Stimulated activated CD8-positive, alpha-beta memory T cell treated with anti-CD3 and anti-CD28 coated beads, Interleukin-4, amount 100 ng/mL, for 24 hours (primary cell): ENCODE measurements around the gene WDR53.
"Not testable (repeated sequence)": the region's sequence is repeated elsewhere in the genome, so short reads cannot be mapped to it uniquely, and the experiment has no call there.

Experiments
- DNase-seq: peaks from one replicate; pipeline ENCODE4 v3.0.0-alpha.2; 2020; ENCODE audit warnings: low read depth

WDR53 gene

DNA sequence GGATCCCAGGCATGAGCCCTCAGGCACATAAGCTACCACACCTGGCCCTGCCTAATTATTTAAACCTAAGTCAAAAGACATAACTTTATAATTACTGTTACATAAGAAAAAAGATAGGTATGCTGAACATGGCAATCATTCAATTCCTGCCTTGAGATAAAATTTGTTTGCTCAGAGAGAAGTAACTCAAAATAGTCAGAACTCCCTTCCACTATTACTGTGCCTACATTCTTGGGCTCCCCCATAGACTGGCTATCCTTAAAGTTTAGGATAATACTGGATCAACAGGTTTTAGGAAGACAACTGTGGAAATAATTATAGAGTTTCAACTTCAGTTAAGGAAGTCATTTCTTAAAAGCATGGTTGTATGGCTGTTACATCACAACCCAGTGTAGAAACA is 9.9 kb downstream of the WDR53 start:
- no peak for DNase-seq

DNA sequence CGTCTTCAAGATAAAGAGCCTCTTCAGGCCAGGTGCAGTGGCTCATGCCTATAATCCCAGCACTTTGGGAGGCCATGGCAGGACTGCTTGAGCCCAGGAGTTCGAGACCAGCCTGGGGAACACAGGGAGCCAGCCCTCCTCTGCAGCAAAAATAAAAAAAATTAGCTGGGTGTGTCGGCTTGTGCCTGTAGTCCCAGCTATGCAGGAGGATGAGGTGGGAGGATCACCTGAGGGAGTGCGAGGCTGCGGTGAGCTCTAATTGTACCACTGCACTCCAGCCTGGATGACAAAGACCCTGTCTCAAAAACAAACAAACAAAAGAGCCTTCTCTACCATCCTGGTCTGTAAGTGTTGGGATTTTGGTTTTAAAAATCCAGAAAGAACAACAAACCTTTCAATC is 11.1 kb downstream of the WDR53 start:
- DNase-seq: no peak

DNA sequence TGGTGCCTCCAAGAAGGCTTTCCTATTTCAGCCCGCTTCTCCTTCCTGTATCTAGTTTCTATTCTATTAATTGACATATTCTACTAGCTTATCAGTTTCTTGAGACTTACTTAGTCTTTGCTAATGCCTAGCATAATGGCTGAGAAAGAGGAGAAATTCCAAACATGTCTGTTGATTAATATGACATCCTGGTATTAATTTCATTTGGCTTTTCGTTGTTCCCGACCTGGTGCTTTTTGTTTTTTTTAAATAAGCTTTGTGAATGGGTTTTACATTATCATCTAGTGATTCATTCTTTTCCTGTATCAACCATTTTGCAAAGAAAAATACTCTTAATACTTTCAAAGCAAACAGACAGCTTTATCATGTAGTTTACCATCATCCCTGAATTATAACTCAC is 13.1 kb downstream of the WDR53 start:
- DNase-seq: no peak

- no peak for DNase-seq
Observed at GRCh38 chr3:196554205-196554604, 14.1 kb downstream of the WDR53 start.

DNA sequence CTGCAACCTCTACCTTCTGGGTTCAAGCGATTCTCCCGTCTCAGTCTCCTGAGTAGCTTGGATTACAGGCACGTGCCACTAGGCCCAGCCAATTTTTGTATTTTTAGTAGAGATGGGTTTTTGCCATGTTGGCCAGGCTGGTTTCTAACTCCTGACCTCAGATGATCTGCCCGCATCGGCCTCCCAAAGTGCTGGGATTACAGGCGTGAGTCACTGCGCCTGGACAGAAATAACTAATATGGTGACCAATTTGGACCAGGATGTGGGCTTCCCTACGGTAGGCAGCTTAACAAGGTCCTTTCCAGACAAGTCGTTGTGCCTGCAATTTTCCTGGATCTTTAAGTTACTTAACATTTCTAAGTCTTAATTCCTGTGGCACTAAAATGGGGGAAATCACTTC is 14.8 kb downstream of the WDR53 start:
- no peak for DNase-seq

GRCh38 chr3:196552253-196552652 is 16.1 kb downstream of the WDR53 start:
- DNase-seq: no peak

- not testable (repeated sequence) for DNase-seq
Observed at GRCh38 chr3:196550172-196550571, 18.2 kb downstream of the WDR53 start.

- not testable (repeated sequence) for DNase-seq
Observed at GRCh38 chr3:196549312-196549711, 19.0 kb downstream of the WDR53 start.

DNA sequence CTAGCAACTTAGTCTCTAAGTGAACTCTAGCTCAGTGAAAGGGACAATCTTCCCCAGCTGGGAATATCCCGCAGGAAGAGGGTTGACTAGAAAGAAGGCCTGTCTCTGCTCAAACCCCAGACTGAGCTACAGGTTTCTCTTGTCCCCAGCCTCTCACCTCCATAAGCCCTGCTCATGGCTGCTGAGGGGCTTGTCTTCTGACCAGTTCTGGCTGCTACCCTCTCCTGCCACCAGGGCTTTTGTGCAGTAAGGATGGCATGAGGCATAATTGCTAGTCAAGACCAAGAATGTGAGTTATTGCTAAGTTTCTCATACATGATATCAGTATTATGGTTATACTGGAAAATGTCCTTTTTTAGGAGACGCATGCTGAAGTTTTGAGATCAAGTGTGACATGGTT is 21.3 kb downstream of the WDR53 start:
- DNase-seq: no peak

DNA sequence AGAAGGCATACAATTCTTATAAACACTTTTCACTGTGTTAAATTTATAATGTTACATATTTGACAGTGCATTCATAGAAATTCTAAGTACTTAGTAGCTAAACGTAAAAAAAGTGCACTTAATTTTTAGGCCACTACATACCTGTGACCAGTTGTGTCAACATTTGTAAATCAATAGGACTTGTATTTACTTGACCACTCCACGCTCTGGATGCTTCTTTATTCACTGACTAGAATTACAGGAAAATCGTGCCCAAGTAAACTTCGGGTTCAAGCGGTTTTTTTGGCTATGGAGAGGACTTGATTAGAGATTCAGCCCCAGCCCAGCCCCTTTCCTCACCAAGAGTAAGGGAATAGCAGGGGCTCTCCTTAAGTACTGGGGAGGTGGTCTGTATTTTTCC is 21.8 kb downstream of the WDR53 start:
- no peak for DNase-seq

DNA sequence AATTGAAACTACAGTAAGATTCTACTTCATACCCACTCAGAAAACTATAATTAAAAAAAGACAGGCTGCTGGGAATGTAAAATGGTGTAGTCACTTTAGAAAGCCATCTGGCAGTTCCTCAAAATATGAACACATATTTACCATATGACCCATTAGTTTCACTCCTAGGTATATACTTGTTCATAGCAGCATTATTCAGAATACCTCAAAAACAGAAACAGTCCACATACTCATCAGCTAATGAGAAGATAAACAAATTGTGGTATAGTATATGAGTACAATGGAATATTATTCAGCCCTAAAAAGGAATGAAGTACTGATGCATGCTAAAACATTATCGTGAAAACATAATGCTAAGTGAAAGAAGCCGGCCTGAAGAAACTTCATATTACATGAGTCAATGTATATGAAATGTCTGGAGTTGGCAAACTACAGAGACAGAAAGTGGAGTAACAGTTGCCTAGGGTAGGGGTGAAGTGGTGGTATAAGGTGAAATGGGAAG is 23.8 kb downstream of the WDR53 start:
- no peak for DNase-seq

GRCh38 chr3:196541684-196542445 is 26.5 kb downstream of the WDR53 start:
- no peak for DNase-seq

DNA sequence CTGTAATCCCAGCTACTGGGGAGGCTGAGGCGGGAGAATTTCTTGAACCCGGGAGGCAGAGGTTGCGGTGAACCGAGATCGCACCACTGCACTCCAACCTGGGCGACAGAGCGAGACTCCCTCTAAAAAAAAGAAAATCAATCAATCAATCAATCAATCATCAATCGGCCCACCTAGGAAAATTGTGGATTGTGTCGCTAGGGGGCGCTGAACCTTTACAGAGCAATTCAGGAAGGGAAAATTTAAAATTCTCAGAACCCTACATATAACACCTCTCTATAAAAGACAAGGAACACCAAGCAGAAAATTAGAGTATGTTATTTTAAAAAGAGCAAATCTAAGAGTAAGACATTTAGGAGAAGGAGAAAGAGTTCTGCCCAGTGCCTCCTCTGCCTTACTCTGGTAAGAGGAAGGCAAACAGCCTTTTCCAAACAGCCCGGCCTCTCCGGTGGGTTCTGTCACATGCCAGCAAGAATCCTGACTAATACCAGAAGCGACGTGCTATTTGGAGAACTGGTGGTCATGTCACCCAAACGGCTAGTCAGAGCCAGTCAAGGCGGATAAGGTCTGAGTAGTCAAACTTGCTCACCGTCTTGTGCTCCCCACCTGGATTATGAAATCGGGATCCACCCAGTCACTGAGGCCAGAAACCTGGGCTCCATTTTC is 30.9 kb downstream of the WDR53 start:
- peak; percentile 52 for DNase-seq

GRCh38 chr3:196533260-196533681 is 35.1 kb downstream of the WDR53 start:
- no peak for DNase-seq

DNA sequence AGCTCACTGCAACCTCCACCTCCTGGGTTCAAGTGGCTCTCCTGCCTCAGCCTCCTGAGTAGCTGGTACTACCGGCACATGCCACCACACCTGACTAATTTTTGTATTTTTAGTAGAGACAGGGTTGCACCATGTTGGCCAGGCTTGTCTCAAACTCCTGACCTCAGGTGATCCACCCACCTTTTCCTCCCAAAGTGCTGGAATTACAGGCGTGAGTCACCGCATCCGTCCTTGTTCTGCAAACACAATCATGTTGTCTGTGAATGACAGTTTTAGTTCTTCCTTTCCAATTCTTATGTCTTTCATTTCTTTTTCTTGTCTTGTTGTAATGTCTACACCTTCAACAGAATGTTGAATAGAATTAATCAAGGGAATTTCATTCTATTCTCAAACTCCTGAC is 36.9 kb downstream of the WDR53 start:
- no peak for DNase-seq

DNA sequence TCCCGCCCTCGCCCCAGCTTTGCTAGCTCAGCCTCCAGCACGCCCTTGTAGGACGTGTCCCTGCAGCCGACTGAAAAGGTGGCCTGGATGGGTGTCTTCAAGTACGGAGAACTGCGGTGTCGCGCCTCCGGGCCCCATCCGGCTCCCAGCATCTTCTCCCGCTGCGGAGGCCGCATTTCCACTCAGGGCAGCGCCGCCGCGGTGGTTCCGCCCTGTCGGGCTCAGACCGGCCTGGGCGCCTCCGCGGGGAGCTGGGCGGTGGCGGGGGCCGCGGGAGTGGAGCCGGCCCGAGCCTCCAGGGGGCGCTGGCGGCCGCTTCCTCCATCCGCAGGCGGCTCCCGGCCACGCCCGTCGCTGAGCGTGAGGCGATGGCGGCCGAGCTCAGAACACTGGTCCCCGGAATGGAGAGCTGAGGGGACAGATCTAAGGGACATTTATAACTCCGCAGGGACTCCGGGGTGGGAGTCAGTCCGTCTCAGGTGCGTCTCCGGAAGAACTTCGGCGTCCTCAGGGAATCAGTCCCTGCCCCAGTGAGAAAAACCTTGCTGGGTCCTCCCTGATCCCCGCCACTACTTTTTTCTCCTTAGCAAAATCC is 39.6 kb downstream of the WDR53 start:
- peak; percentile 77 for DNase-seq

GRCh38 chr3:196525141-196525540 is 43.2 kb downstream of the WDR53 start:
- no peak for DNase-seq

DNA sequence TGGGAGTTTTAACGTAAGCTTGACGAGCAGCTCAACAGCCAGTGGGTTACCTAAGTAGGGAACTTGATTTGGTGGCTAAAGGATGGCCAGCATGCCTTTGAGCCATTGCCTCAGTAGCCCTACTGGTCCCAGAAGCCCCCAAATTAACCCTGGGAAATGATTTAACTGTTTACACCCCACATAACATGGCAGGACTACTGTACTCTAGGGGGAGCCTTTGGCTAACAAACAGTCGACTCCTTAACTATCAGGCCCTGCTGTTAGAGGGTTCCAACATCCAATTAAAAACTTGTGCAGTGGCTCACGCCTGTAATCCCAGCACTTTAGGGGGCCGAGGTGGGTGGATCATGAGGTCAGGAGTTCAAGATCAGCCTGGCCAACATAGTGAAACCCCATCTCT is 43.8 kb downstream of the WDR53 start:
- no peak for DNase-seq

DNA sequence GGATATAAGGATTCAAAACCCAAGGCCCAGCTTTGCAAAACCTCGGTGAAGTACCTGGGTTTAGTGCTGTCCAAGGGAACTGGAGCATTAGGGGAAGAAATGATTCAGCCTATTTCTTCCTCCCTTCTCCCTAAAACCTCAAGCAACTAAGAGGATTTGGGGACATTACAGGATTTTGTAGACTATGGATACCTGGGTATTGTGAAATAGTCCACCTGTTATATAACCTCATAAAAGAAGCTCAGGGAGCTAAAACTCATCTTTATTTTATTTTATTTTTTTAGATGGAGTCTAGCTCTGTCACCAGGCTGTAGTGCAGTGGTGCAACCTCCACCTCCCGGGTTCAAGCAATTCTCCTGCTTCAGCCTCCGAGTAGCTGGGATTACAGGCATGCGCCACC is 44.5 kb downstream of the WDR53 start:
- no peak for DNase-seq

GRCh38 chr3:196521291-196521690 is 47.1 kb downstream of the WDR53 start:
- not testable (repeated sequence) for DNase-seq

DNA sequence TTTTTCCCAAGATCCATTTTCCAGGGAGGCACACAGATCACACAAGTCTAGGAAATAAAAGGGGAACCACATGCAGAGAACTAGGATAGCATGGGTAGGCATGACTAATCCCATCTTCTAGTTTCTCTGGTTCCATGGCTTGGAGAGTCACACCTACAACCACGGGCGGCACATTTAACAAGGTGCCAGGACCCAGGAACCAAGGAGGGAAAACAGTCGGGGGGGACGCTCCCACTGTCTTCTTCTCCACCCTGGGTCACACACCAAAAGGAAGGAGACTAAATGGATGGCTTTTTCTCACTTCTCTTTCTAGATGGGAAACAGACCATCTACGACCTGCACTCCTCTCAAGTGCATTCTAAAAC is 48.7 kb downstream of the WDR53 start:
- no peak for DNase-seq

DNA sequence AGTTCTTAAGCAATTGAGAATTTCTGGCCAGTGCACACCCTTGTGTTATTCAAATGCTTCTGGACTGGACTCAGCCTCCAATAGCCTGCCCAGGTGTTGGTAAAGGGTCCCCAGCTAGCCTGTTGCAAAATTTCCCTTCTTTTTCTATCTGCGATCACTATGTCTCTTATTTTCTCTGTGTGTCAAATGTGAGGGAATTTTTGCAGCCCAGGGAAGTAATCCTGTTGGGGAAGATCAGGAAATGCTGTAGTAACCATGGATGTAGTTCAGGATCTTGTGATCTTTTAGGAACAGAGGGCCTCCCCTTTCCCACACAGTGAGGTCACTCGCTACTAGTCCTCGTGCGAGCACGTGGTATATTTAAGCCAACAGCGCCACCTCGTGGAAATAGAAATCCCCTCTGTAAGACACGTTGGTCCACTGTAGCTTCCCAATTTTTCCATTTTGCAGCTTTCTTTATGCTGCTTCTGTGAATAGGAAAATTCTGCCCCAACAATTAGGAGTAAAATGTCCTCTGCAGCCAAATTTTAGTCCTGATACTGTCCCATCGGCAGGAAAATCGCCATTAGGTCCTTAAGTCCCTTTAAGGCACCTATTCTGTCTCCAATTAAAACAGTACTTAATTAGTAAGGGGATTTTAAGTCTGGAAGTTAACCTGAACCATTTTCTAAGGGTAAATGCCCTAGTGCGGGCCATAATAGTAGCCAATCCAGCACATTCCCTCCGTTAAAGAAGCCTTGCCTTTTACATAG is 49.2 kb downstream of the WDR53 start:
- DNase-seq: no peak

GRCh38 chr3:196517919-196518318 is 50.4 kb downstream of the WDR53 start:
- DNase-seq: no peak
